Stimulated activated CD4-positive, alpha-beta T cell treated with anti-CD3 and anti-CD28 coated beads, Interleukin-1b, Interleukin-23, amount 100 ng/mL, for 1 hour (primary cell): ENCODE measurements around the gene UROC1.

Experiments
- DNase-seq, 2 donors: peaks; one replicate each; pipeline ENCODE4 v3.0.0-alpha.2; 2020; ENCODE audit warnings: low read depth in 2 of 2

UROC1 gene

DNA sequence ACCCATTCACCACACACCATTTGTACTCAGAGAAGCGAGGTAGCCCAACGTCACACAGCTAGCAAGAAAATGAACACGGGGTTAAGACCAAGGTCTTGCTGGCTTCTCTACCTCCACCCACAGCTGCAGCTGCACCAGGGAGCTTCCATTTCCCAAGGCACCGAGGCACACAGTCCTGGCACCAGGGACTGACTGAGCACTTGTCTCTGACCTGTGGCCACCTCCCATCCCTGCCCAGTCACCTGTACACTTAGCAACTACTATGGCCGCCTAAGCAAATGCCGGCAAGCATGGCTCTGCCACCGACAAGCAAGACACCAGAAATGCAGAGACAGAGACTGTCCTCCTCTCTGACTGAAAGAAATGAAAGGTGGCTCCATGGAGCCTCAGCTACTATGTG is 57.2 kb downstream of the UROC1 start:
- no peak for DNase-seq

DNA sequence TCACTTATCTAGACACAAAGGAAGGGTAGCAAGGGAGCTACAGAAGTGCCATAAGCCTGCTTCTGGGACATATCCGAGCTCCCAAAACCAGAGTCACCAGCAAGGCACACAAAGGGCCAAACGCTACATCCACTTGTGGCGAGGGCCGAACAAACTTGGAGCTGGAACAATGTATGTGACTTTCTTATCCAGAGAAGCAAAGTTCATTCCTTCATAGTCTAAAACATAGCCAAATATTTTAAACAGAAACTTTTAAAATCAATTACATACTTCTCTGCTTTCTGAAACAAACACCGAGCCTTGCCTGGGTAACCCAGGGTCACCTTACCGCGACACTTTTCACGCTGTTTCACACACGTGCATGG is 57.8 kb downstream of the UROC1 start:
- no peak for DNase-seq

DNA sequence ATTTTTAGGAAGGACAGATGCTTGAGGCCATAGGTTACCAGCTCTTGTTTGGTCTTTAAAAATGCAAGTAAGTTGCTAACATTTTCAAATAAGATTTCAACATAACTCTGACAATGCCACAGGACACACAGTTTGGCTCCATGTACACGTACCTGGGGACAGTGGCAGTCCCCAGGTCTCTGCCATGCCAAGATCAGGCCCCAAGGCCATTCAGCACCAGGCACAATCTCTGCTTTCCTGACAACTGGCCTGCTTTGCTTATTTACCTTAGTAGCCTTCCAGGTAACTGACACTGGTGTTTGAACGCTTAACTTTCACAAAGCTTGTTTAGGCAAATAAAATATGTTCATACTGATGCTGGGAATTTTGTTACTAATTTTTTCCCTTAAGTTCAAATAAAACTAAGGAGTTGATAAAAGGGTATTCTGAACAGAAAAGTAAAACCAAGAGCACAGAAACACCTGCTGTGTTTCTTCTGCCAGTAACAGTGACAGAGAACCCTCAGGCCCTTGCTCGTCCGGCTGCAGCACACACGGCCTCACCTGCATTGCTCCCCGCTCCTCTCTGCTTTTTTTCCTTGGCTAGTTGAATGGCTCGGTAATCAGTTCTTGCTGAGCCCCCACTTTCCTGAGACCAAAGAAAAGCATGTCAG is 58.3 kb downstream of the UROC1 start:
- DNase-seq = no peak

DNA sequence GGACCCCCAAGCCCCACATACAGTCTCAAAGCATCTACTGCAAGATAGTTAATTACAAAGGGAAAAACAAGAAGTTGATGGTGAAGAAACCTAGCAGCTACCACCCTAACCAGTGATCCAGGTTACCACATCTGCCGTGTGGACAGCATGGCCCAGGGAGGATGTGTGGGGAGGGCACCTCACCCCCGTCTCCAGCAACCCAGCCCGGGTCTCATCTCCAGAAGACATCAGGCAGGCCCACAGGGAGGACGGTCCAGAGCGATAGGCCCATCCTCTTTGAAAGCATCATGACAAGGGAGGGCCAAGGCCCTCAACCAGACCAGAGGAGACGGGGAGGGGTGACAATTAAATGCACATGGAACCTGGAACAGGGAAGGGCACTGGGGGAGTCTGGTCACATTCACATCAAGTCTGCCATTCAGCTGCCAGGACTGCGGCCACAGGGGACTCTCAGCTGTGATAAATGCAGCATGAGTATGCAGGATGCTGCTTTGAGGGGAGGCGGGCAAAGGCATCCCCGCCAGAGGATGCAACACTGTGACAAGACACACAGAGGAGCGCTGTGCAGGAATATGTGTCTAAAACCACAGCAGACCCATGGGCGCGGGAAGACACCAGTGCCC is 60.7 kb downstream of the UROC1 start:
- DNase-seq = no peak

DNA sequence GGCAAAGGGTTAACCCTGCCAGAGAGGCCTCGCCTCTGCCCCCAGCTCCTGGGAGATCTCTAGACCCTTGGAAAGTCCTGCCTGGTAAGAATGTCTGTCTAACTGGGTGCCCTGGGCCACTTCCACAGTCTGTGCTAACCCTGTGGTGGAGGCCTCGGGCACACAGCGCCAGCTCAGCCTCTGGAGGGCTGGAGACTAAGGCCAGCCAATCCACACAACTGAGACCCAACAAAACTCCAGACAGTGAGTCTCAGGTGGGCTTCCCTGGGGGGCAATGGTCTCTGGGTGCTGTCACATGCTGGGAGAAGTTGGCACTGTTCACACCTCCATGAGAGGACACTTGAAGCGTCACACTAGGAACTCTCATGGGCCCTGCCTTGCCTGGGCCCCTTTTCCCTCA is 61.4 kb downstream of the UROC1 start:
- no peak for DNase-seq

DNA sequence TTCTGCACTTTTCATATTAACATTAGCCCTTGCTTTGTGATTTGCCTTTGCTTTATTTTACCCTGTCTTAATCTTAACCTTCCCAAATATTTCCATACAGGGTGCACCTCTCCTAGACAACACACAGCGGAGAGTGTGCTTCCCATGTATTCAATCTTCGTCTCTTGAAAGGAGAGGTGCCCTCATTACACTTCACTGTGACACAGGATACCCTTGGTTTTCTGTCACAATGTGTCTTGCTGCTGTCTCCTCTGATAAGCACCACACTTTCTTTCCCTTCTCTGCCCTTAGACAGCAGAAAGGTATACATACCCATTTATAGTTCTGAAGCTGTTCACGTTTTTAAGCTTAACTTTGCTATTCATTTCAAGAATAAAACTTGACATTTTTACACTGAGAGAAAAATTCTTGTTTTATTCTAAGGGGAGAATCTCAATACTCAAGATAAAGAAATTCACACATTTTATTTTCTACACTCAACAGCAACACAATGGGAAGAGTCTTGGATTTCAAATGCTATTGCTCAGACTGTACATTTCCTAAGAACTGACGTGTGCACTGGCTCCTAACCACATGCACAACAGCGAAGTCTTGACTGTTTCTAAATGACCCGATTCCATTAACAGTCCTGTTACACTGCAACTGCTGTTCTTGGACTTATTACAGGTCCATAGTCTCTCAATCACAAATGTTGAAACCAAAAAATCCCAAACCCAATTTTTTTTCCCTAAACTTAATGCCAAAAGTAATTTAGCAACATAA is 63.0 kb downstream of the UROC1 start:
- no peak for DNase-seq

DNA sequence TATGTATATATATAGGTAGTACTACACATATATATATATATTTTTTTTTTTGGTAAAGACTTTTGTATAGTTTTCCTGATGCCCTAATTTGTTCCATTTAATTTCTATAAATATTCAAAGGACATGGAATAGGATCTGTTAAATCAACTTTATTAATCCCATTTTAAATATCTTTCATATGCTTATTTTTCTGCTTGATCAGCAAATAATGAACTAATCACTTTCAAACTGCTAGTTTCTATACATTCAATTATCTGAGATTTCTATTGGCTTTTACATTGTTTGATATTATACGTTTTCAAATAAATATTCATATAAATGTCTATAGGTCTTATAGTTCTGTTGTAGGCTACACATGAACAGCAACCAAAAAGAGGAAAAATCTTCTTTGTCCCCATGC is 63.5 kb downstream of the UROC1 start:
- DNase-seq = no peak

DNA sequence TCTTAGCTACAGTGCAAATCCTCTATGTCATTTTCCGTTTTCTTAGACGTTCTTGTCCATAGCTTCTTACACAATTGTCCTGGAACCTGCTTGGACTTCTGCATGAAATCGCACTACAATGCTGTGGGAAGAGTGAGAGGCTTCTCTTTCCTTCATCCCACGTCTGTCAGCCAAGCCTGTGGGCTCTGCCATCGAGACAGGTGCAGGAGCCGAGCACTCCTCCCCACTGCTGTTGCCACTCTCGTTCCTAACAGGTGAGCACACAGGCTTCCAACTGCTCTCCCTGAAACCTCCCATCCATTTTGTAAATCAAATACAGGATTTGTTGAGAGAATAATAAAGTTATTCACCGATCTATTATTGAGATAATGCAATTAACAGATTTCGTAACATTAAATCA is 65.4 kb downstream of the UROC1 start:
- DNase-seq = no peak

DNA sequence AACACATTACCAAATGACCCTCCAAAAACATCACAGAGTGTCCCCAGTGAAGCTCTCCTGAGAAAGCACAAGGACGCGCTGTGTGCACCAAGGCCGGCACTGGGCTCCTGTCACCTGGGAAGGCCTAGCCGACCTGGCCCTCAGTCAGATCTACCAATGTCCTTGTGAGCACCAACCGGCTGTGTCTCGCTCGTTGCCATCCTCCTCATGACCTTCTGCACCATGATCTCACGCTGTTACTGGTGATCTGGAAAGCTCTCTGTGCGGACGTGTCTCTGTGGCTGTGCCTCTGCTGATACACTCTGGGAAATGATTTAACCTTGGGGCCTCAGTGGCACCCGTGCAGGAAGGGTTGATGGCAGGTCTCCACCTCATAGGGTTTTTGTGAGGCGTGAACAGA is 66.1 kb downstream of the UROC1 start:
- no peak for DNase-seq

DNA sequence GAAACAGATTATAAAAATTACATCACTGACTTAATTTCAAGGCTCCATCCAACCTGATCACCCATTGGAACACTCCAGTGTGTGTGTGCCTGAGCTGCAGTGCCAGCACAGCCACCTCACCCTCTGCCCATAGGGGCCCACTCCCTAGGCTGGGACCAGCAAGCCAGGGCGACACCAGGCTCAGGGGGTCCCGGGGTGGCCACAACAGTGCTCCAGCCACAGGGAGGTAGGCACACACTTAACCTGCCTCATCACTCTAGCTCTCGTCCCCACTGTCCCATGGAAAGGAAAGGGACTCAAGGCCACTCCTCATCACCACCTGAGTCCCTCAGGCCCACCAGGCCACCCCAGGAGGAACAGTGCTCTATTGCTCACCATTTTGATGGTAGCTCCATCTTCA is 66.8 kb downstream of the UROC1 start:
- no peak for DNase-seq

DNA sequence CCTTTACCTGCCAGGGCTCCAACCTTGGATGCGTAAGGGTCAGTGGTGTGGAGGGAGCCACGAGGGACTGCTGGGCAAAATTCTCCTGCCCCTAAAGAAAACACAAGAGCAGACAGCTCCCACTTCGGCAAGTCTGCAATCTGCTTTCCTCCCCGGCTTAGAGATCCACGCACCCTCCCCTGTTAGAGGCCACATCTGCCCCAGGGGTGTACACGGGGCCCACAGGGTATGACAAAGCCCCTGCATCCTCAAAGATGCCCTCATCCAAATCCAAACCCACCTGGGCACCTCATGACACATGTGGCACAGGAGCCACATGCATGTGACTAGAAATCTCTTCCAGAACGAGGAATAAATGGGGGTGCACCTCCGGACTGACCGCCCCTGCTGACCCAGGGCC is 67.4 kb downstream of the UROC1 start:
- no peak for DNase-seq

DNA sequence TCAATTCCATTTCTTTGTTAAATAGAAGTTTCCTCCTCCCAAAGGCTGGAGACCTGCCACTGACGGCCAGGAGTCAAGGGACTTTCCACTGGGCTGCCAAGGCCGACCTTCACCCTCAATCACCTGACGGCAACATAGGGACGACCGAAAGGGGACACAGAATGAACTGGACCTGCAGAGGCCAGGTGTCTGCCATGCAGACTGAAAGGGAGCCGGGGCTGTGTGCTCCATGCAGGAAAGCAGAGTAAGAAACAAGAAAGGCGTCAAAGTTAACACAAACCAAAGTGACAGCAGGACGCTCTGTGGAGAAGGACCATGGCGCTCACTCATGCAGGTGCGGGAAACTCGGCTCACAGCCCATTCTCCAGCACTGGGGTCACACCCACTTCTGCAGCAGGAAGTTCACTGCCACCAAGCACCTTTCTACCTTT is 67.9 kb downstream of the UROC1 start:
- DNase-seq = no peak

DNA sequence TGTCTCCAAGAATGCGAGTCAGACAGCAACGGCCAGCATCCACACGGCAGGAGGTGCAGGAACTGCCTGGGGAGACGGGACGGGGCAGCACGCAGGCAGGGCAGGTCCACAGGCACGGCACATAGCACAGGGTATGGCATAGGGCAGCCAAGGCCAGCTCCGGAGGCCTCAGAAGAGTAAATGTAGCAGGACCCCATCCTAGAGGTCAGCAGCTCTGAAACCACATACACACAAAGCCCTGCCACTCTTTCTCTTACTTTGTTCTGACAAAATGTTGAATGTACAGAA is 68.7 kb downstream of the UROC1 start:
- no peak for DNase-seq

DNA sequence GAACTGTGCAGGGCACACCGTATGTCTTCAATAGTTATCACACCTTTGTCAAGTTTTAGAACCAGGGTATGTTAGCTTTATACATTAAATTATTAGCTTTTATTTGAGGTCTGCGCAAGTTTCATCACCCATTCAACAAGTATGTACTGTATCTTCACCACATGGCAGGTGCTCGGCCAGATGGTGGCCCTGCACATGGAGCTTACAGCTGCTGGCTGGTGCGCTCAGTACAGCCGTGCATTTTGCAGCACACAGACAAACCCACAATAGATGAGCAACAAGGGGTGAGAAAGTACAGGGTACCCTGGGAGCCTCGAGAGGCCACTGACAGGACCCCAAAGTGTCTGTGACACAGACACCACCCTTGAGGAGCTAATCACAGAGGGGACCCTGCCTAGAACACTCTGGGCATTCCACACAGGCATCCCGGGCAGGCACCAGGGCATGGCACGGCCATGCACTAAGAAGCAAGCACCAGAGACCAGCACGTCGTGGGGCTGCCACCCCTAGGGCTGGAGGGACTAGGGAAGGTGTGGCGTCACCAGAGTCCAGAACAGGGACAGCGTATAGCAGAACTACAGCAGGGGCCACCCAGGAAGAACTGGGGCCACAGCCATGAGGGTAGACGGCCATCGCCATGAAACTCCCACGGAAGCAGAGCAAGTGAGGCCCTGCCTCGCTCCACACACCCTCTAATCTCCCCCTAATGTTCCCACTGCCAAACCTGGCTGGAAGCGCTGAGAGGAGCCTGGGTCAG is 69.3 kb downstream of the UROC1 start:
- no peak for DNase-seq

DNA sequence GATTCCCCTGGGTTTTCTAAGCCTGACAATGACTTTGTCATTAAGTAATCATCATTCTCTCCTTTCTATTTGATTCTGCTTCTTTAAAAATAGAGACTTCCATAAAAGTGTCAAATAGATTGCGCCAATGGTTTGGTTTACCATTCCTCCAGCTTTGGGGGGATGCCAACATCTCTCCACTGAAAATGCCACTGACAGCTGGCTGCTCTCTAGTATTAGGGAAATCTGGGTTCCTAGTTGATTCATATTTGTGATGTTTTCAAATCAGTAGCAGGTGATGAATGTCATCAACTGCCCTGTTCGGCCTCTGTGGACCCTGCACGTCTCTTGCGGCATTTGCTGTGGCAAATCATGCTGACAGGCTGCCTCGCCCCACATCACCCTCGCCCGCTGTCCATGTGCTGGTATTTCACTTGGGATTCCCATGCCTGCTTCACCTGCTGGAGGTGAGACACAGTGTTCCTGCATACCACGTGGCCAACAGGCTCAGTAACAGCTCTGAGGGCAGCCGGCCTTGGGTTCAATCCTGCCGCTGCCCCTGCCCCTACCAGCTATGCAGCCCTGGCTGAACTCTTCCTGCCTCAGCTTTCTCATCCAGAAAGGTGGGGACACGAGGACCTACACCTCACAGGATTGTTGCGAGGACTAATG is 70.0 kb downstream of the UROC1 start:
- no peak for DNase-seq

DNA sequence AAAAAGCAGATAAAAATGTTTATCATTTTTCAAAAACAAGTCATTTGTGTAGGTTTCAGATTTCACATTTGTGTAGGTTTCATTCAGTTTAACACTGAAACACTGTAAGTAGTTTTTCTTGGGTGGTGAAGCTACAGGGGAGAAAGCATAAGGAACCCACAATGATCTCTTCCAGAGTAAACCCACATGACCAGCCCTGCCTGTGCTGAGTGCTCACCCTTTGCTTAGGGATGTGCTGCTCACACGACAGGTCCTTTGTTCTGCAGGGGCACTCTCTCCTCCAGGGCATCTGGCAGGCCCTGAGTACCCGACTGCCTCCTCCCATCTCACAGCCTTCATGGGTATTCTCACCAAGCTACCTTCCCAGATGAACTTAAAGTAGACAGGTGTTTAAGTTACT is 70.8 kb downstream of the UROC1 start:
- no peak for DNase-seq

DNA sequence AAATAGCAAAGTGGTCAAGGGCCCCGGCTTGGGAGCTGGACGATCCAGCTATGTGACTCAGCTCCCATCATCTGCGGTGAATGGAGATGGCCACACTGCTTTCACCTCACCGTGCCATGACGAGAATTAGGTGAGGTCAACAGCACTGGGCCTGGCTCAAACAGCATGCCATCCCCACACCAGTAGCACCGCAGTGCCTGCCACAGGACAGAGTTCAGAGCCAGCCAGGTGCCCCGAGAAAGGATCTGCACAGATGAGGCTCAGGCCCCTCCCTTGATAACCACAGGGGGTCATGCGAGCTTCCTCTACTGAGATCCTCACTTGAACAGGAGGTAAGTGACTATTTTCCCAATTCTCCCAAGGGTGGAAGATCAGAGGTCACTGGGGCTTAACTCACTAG is 71.3 kb downstream of the UROC1 start:
- no peak for DNase-seq

DNA sequence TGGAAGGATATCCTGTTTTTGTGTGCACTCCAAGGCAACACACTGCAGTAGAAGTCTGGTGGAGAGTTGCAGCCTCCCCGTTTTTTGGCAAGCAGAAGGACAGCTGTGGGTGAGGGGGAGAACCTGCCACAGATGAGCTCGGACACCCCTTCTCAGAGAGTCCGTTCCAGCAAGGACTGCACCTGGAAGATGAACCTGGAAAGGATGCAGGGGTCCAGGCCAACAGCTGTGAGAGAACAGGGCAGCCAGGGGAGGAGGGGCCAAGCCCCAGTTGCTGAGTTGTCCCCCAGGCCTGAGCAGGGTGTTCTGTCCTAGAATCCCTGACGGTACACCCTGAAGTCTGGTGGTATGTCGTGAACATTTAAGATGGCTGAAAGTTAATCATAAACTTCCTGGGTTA is 72.1 kb downstream of the UROC1 start:
- no peak for DNase-seq

DNA sequence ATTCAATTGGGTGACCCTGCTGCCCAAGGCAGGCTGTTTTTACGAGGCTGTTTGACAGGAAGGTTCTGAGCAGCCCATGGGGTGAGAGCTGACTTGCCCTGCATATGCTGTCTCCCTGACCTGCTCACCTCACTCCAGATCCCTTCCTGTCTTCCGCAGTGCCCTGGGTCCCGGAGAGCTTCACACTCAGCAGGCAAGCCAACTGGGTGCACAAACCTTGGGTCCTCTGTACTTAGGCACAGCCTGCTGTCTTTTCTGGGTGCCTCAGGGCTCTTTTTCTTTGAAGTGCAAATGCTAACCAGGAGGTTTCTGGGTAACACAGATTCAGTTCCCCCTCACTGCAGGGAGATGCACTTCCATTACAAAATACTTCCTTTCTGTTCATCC is 74.7 kb downstream of the UROC1 start:
- no peak for DNase-seq

DNA sequence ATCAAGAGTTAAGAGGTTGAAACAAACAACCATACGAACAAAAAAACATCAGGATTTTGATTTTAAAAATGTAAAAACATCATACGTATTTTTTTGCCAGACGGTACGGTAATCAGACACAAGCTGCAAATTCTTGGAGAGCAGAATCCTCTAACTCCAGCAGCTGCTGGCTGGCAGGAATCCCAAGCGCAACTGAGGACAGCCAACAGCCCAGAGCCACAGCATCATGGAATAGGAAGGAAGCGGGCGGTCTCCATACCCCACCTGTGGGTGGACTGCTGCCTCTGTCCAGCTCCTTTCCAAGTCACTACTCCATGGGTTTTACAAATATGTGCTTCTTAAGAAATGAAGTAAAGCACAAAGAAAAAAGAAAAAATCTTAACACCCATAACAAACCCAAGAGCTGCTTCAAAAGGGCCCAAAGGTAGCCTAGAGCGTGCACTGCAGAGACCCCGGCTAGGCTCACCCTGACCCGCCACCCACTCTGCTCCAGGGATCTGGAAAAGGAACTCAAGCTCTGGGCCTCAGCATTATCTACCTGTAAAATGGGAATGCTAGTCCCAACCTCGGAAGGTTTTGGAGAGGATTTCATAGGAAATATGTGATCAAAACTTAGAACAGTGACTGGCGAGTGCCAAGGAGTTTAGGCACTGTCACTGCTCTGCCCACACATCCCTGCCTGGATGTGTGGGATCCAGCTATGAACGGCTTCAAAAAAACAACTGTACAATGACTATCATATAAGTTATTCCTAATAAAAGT is 75.3 kb downstream of the UROC1 start:
- no peak for DNase-seq

DNA sequence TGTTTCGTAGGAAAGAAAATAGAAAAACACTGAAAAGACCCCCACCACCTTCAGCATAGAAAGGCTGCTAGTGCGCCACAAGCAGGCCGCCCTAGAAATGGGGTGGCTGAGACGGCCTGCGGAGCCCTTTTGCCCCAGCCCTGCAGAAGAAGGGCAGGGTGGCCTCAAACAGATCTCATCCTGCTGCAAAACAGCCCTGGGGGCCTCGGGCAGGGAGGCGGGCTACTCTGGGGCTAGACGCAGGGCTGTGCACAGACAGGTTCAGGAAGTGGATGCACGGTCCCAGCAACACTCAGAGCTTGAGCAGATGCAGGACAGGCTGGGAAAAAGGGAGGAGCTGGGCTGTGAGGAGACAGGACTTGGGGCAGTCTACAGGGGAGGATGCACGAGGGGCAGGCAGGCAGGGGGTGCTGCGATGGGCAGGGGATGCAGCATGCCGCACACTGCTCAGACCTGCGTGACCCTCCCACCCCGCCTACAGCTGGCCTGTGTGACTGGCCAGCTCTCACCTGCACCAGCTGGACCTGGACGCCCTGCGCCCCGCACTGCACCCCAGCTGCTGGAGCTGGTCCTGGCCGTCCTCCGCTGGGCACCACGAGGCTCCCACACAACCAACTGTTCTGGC is 76.2 kb downstream of the UROC1 start:
- no peak for DNase-seq
